ENCODE data around the gene RAB17. TPM values are rescaled to one million over a fixed set of nuclear protein-coding genes. Genes with fewer than 3 reads are reported as not detected.

The RAB17 gene
- total RNA-seq, 1 experiment from 2014 or later: 17.2 TPM

DNA sequence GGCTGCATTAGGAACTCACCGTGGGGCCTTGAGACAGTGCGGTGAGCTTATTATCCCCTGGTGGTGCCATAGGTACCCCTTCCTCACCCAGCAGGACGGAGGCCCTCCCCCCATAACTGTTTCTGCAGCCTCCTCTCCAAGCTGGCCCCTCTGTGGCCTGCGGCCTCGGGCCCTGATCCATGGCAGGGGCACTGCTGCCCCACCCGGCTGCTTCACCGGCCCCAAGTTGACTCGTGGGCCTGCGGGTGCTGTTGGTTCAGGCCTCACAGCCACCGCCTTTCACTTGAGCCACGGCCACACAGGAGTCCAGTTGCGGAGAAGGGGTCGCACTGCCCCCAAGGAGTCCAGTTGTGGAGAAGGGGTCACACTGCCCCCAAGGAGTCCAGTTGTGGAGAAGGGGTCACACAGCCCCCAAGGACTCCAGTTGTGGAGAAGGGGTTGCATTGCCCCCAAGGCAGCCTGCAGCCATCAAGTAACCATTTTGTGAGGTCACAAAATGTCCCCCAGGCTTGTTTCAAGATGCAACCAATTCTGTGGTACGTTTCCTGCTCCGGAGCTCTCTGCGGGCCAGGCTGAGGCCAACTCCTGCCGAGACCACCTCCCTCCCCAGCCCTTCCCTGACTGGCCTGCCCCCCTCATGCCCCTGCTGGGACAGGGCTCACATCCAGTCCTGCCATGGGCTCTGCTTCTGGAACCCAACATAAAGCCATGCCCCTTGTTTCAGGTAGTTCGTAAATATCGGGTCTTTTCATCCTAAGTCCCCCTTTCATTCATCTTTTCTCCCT lies 41.5 kb upstream of the RAB17 start:
- TF ChIP-seq, protein P1, sequence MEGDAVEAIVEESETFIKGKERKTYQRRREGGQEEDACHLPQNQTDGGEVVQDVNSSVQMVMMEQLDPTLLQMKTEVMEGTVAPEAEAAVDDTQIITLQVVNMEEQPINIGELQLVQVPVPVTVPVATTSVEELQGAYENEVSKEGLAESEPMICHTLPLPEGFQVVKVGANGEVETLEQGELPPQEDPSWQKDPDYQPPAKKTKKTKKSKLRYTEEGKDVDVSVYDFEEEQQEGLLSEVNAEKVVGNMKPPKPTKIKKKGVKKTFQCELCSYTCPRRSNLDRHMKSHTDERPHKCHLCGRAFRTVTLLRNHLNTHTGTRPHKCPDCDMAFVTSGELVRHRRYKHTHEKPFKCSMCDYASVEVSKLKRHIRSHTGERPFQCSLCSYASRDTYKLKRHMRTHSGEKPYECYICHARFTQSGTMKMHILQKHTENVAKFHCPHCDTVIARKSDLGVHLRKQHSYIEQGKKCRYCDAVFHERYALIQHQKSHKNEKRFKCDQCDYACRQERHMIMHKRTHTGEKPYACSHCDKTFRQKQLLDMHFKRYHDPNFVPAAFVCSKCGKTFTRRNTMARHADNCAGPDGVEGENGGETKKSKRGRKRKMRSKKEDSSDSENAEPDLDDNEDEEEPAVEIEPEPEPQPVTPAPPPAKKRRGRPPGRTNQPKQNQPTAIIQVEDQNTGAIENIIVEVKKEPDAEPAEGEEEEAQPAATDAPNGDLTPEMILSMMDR (IDR thresholded peaks at IDR 0.05; ENCODE audit: unreplicated experiment): no peak
- no peaks in the 10 kb centered on the region for H3K9me3 Mint-ChIP-seq (ENCODE audit: unreplicated experiment)
- H3K27me3 Mint-ChIP-seq (ENCODE audit: insufficient read depth, unreplicated experiment): peaks cover 20% of the 10 kb centered on the region
- DNase-seq (ENCODE audit: unreplicated experiment): no peak
- H3K27ac Mint-ChIP-seq (ENCODE audit: low read depth, unreplicated experiment): no peak overlapping the region
- CTCF ChIA-PET: interaction anchor here (0.7 kb wide), 1 partner anchor 53 kb away, joined by 3 read pairs; no protein-coding TSS in a partner anchor
- H3K4me1 Mint-ChIP-seq (ENCODE audit: insufficient read depth, unreplicated experiment): no peaks in the 10 kb centered on the region
- H3K36me3 Mint-ChIP-seq (ENCODE audit: insufficient read depth, unreplicated experiment): peaks cover 6% of the 10 kb centered on the region
- POLR2A ChIA-PET: no interaction called here
- intact Hi-C loops (cut with micrococcal nuclease): no loop called here
- BruUV-seq (replicated peaks): no TSS peak
- no peak overlapping the region for H3K4me3 Mint-ChIP-seq (ENCODE audit: unreplicated experiment)

DNA sequence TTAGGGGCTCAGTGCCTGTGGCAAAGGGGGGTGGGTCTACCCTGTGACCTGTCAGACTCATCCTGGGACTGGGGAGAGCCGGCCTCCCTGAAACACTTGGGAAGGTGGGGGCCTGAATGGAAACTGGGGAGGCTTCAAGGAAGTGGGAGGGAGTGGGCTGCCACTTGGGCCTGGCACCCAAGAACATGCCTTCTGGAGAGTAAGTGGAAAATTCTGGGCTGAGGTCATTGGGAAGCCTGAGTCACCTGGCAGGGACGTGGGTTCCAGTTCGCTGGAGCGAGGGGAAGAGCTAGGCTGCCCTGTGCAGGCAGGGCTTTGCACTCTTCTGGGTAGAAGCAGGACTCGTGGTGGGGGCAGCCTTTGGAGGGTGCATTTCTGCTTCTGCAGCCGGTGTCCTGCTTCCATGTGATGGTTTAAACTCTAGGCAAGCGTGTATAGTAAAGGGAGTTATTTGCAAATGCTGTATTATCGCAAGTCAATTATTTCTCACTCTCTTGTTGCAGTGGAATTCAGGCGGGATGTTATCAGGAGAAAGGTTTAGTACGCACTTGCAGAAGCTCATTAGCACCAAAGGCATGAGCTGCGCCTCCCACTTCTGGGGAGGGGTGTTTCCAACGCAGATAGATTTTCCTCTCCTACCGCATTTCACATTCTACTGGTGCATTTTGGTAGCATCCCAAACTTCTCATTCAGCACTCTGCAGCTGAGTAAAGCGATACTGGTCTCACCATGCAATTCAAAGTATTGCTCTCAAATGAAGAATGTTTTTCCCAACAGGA lies 40.7 kb upstream of the RAB17 start:
- BruUV-seq (replicated peaks): no TSS peak
- Mint-ChIP-seq H3K4me3 (ENCODE audit: unreplicated experiment) (no peak overlapping the region), H3K27ac (ENCODE audit: low read depth, unreplicated experiment) (no peak overlapping the region), H3K27me3 (ENCODE audit: insufficient read depth, unreplicated experiment) (peaks cover 20% of the 10 kb centered on the region), H3K9me3 (ENCODE audit: unreplicated experiment) (no peaks in the 10 kb centered on the region), H3K4me1 (ENCODE audit: insufficient read depth, unreplicated experiment) (no peaks in the 10 kb centered on the region), H3K36me3 (ENCODE audit: insufficient read depth, unreplicated experiment) (peaks cover 6% of the 10 kb centered on the region)
- no peak for DNase-seq (ENCODE audit: unreplicated experiment)
- POLR2A ChIA-PET: no interaction called here
- TF ChIP-seq, protein P1 (IDR thresholded peaks at IDR 0.05; ENCODE audit: unreplicated experiment): no peak
- intact Hi-C loops (cut with micrococcal nuclease): no loop called here
- CTCF ChIA-PET: no interaction called here

DNA sequence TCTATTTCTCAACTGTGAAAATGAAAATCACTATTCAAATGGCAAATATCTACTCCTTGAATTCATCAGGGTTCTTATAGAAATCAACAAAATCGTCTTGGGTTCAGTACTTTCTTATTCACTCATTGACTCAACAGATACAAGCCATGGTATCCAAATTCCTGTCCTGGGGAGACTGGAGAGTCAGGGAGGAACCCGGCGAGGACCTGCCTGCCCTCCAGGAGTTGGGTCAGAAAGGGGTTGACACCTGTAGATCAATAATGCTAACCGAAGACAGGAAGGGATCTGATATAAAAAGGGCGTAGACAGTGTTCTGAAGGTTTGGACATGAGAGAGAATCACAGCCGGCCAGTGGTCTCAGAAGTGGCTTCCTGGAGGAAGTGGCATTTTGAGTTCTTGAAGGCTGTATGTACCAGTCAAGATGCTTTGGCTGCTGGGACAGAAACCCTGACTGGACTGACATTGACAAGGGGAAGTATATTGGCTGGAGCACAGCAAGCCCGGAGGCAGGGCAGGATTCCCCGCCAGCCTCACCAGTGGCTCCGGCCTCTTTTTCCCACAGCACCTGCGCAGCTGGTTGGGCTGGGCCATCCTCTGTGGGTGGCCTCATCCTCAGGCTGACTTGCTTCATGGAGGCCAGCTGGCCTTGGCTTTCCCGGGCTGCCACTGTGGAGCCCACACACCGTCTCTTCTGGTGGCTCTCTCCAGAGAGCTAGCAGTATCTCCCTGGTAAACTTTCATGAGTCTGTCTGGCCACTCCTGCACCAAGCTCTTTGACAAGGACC lies 39.9 kb upstream of the RAB17 start:
- TF ChIP-seq, protein P1 (IDR thresholded peaks at IDR 0.05; ENCODE audit: unreplicated experiment): no peak
- Mint-ChIP-seq H3K27me3 (ENCODE audit: insufficient read depth, unreplicated experiment) (peaks cover 26% of the 10 kb centered on the region), H3K4me3 (ENCODE audit: unreplicated experiment) (no peak overlapping the region), H3K9me3 (ENCODE audit: unreplicated experiment) (no peaks in the 10 kb centered on the region), H3K36me3 (ENCODE audit: insufficient read depth, unreplicated experiment) (peaks cover 6% of the 10 kb centered on the region), H3K27ac (ENCODE audit: low read depth, unreplicated experiment) (no peak overlapping the region), H3K4me1 (ENCODE audit: insufficient read depth, unreplicated experiment) (no peaks in the 10 kb centered on the region)
- ChIA-PET POLR2A (interaction anchor here (0.6 kb wide), 1 partner anchor 190 kb away, joined by 3 read pairs; no protein-coding TSS in a partner anchor), CTCF (no interaction called here)
- no TSS peak for BruUV-seq (replicated peaks)
- intact Hi-C loops (cut with micrococcal nuclease): no loop called here
- no peak for DNase-seq (ENCODE audit: unreplicated experiment)

DNA sequence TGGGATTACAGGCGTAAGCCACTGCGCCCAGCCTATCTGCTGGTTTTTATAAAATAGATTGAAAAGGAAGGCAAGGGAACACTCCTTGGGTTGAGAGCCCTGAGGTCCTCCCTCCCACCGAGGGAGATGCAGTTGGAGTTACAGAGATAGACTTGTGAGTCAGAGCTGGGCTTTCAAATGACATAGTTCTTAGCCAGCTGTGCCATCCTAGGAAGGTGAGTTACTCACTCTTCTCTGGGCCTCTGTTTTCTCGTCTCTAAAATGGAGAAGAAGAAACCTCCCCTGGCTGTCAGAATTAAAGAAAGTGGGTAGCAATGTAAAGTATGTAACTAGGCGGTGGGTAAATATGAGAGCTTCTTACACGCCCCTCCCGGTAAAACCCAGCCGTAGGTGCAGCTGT lies 39.2 kb upstream of the RAB17 start:
- H3K9me3 Mint-ChIP-seq (ENCODE audit: unreplicated experiment): no peaks in the 10 kb centered on the region
- peaks cover 30% of the 10 kb centered on the region for H3K27me3 Mint-ChIP-seq (ENCODE audit: insufficient read depth, unreplicated experiment)
- H3K27ac Mint-ChIP-seq (ENCODE audit: low read depth, unreplicated experiment): no peak overlapping the region
- ChIA-PET CTCF (no interaction called here), POLR2A (interaction anchor here (0.6 to 0.8 kb wide), 2 partner anchors 9 to 190 kb away, joined by 3 read pairs; no protein-coding TSS in a partner anchor)
- no peaks in the 10 kb centered on the region for H3K4me1 Mint-ChIP-seq (ENCODE audit: insufficient read depth, unreplicated experiment)
- peak; percentile 17 for DNase-seq (ENCODE audit: unreplicated experiment)
- peaks cover 6% of the 10 kb centered on the region for H3K36me3 Mint-ChIP-seq (ENCODE audit: insufficient read depth, unreplicated experiment)
- no peak overlapping the region for H3K4me3 Mint-ChIP-seq (ENCODE audit: unreplicated experiment)
- intact Hi-C loops (cut with micrococcal nuclease): no loop called here
- BruUV-seq (replicated peaks): no TSS peak
- TF ChIP-seq, protein P1 (IDR thresholded peaks at IDR 0.05; ENCODE audit: unreplicated experiment): no peak
